NCI-H748 (cell line): ENCODE measurements around the gene ICA1.

Source experiments
- DNase-seq: peaks from one replicate; lab custom pipeline; 2025; ENCODE audit not compliant: unreplicated experiment; lab: John Stamatoyannopoulos, UW

The ICA1 gene

GRCh38 chr7:8134089-8134733, 127.8 kb downstream of the ICA1 start:
- no peak for DNase-seq

- DNase-seq: no peak
Measured at GRCh38 chr7:8133188-8133848, 128.6 kb downstream of the ICA1 start.

DNA sequence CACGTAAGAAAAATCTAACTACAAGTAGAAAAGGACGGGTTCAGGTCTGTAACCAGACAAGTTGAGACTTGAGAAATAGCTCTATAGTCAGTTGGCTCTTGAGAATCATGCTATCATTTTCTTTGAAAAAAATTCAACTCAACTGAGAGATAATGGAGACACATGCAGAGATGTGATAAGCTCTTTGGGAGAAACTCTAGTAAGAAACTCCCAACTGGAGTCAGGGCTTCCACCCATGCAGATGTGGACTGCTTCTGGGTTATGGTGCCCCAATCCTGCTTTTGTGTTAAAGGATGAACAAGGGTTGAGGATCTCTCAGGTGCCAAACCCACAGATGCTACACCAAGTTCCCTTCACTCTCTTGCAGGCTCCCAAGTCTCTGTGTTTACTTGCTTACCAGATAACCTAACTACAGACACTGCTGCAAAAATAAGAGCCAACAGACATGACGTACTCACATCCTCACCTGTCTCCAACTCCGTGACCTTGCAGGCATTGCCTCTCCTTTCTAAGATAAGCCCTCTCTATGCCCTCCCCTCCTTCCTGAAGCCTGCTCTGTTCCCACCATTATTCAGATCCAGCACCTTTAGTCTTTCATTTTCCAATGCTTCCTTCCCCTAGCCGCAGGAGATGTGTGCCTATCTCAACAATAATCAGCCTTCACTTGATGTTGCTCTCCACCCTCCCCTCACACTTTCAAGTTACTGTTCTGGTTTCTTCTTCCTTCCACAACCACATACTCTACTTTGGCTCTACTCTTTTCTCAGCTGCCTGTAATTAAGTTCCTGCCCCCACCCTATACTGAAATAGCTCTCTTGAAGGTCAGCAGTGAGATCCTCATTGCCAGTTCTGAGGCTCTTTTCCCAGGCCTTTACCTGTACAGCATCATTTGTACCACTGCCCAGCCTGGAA, 130.0 kb downstream of the ICA1 start:
- DNase-seq: no peak

DNA sequence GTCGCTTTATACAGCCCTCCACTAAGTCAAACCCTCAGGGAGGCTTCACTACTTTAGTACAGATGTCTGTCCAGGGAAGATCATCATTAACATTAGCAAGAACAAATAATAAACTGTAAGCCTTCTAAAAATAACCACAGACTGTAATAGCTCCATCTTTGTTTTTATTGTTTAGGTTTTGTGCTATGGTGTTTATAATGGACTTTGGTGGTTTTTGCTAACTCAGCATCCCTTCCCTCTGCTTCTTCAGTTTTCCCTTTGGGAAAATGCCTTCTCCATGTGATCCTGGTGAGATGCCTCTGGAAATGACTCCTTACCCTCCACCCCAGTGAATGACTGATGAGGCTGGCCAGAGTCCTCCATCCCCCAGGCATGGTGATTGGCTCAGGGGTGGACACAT, 131.3 kb downstream of the ICA1 start:
- DNase-seq: no peak

DNA sequence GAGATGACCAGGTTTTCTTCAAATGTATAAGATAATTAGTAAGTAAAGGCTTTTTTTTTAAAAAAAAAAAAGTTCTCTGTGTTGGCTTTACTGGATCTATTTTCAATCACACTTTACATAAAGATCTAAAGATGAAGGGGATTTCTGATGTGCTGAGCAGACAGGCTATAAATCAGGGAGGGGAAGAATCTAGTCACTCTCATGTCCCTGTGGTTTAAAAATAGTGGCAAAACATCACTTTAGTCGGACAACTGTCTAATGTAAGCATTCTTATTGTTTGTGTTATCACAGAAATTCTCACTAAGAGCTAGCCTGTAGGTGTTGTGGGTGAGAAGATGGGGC, 132.7 kb downstream of the ICA1 start:
- no peak for DNase-seq

- DNase-seq: no peak
Measured at GRCh38 chr7:8128449-8129317, 133.3 kb downstream of the ICA1 start.

- no peak for DNase-seq
Measured at GRCh38 chr7:8126601-8127167, 135.3 kb downstream of the ICA1 start.

- DNase-seq: no peak
Measured at GRCh38 chr7:8125680-8126444, 136.1 kb downstream of the ICA1 start.

DNA sequence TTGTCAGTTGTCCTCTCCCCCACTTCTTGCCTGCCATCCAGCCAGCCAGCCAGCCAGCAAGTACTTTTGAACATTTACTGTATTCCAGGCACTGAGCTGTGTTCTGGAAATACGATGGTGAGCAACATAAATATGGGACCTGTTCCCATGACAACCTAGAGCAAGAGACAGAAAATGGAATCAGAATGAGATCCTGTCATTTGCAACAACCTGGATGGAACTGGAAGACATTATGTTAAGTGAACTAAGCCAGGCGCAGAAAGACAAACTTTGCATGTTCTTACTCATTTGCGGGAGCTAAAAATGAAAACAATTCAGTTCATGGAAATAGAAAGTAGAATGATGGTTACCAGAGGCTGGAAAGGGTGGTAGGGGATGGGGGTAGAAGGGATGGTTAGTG, 140.7 kb downstream of the ICA1 start:
- no peak for DNase-seq

- DNase-seq: no peak
Measured at GRCh38 chr7:8120390-8121058, 141.4 kb downstream of the ICA1 start.

GRCh38 chr7:8119262-8119661, 142.7 kb downstream of the ICA1 start:
- no peak for DNase-seq

- no peak for DNase-seq
Measured at GRCh38 chr7:8117195-8117594, 144.8 kb downstream of the ICA1 start.

DNA sequence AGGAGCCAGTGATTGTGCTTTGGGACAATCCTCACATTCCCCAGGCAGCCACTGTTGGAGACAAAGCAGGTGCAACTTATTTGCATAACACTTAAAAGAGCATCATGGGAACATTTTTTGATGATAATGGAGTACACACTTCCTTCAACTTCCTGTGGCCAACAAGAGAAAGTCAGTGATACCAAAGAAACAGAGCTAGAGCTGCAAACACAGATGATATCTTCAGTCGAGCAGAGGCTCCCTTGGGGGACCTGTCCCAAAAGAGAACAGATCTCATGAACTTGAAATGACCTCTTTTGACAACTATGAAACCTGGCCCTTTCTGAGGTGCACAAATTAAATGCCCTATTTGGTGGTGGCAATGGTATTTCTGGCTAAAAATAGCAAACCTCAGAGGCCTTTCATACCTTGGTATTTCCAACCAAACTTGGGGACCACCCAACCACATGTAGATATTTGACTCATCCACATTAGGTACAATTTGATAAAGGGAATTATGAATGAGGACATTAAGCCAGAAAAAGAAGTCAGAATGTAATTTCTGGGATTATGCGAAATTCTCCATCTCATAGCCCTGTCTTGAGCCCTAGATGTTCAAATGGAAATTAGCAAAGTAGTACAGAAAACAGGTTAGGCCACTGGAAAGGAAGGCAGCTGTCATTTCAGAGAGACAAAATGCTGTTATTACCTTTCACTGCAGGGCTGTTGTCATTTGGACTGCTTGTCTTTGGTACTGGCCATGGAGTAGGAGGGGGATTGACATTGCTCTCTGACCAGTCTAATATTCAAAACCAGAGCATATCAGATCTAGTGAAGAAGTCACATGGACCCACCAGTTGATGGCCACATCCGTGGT, 146.2 kb downstream of the ICA1 start:
- DNase-seq: no peak

DNA sequence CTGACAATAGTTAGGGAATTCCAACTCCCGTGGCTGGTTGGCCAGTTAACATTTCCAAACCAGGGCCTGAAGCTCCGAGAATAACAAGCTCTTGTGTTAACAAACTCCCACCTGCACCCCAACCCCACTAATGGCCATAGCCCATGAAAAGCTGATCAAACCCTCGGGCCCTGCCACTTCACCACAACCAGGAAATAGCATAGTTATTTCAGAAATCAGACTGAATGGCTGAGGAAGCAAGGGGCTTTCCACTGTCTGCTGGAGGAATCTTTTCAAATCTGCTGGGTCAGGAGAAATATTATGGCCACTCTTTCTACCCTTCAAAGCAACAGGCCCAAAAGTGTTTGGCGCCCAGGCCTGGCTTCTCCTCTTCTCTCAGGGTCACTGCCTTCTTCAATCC, 147.8 kb downstream of the ICA1 start:
- DNase-seq: no peak

GRCh38 chr7:8113184-8113583, 148.8 kb downstream of the ICA1 start:
- no peak for DNase-seq

GRCh38 chr7:8112685-8113084, 149.3 kb downstream of the ICA1 start:
- DNase-seq: no peak

DNA sequence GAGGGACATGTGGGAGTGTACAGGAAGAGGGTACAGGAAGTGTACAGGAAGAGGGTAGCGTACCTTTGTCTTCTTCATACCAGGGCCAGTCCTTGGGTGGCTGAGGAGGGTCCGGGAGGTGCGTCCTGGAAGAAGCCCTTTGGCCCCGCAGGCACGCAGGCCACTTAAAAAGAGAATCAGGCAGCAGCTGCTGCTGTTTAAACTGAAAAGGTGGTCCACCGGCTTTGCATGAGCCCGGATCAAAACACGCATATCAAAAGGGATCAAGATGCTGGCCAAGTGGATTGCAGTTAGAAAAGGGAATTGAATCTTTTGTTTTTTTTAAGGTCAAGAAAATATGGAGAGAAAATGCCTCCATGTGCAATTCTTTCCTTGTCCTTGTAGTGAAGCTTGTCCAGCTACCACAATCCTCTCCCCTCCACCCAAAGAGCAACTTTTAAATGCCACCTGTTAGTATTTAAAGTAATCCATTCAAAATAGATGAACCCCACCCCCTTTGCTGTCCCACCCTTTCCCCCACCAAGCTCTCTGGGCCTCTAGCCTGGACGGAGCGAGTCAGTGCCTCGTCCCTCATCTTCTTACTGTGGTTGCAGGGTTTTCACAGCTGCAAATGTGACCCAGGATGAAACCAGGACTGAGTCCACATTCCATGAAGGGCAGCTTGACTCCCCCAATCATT, 150.5 kb downstream of the ICA1 start:
- no peak for DNase-seq
